HTR-8/SVneo (cell line): ENCODE data around the gene ARHGAP10.

ENCODE experiments used
- DNase-seq: peaks from one replicate; pipeline ENCODE4 v3.0.0; 2011; ENCODE audit warnings: low spot score, mixed read lengths; ENCODE audit not compliant: insufficient read length
- FAIRE-seq: peaks from 2 replicates; lab custom pipeline; 2011; peaks lifted over from hg19 to GRCh38; lab: Jason Lieb, UNC

The ARHGAP10 gene

GRCh38 chr4:148095346-148095923 lies 363.5 kb downstream of the ARHGAP10 start:
- FAIRE-seq (no peak), DNase-seq (no peak)

DNA sequence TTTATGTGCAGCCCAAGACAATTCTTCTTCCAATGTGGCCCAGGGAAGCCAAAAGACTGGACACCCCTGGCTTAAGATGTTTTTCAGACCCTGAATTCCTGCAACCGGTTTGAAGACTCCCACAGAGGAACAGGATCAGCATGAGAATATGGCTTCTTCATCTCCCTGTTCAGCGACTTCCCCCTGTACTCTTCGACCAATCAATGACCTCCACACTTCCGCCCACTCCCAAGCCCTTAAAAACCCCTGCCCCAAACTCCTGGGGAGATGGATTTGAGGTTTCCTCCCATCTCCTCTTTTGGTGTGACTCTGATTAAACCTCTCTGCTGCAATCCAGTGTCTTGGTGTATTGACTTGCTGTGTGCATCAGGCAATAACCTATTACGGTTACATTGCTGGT lies 365.9 kb downstream of the ARHGAP10 start:
- DNase-seq, result no peak
- no peak for FAIRE-seq

DNA sequence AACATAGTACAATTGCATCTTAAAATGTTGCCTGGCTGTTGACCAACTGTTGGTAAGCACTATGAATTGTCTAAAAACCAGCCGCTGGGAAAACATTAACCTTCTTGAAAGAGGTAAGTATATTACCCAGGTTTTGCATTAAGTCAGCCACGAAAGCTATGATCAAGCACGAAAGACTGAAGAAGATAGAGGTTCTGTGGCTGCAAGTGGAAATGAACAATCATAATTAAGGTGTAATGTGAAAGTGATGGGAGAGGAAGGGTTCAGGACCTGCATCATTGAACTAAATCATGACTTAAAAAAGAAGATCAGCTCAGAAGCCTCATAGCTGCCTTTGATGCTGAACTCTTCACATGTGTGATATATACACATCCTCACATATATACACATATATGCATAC lies 369.3 kb downstream of the ARHGAP10 start:
- FAIRE-seq, result no peak
- no peak for DNase-seq

GRCh38 chr4:148101790-148102189 lies 369.9 kb downstream of the ARHGAP10 start:
- FAIRE-seq (no peak), DNase-seq (no peak)

GRCh38 chr4:148103597-148104355 lies 371.9 kb downstream of the ARHGAP10 start:
- FAIRE-seq, result no peak
- no peak for DNase-seq

DNA sequence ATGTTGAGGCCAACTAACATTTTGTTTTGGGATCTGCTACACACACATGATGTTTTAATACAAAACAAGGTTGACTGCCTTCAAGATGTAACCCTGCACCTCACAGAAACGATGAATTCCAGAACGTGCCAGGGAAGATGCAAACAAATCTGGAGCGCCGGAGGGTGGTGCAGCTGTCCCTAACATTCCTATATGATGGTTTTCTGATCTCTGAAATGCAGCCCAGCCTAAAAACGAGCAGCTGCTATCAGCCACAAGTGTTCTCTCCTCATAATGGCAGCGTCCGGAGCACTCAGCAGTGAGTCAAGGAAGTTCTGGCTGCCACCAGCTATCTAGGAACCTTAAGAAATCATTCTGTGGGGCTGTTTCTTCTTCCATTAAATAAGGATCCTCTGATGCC lies 376.9 kb downstream of the ARHGAP10 start:
- FAIRE-seq (no peak), DNase-seq (no peak)

DNA sequence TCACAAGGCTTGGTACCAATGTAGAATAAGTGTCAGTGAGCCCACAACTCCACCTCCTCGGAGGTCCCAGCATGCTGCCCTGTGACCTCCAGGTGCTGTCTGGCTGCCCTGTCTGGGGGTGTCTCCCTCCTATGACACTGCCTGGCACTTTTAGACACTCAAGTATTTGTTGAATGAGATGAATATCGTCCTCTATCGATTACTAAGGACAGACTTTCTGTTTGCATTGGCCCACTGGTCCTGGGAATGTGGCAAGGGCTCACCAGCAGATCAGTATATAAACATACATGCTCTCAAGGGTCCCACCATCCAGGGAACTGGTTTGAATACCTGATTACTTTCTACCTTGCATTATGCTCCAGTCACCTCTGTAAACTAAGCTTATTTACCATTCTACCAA lies 377.3 kb downstream of the ARHGAP10 start:
- DNase-seq (no peak), FAIRE-seq (no peak)

- FAIRE-seq (no peak), DNase-seq (no peak)
These were observed 378.3 kb downstream of the ARHGAP10 start for GRCh38 chr4:148110169-148110568.

- DNase-seq (no peak), FAIRE-seq (no peak)
These were observed 380.5 kb downstream of the ARHGAP10 start for GRCh38 chr4:148112231-148112982.

- no peak for FAIRE-seq
- DNase-seq, result no peak
These were observed 382.5 kb downstream of the ARHGAP10 start for GRCh38 chr4:148114436-148114835.

GRCh38 chr4:148116264-148116663 lies 384.4 kb downstream of the ARHGAP10 start:
- FAIRE-seq, result no peak
- DNase-seq, result no peak

DNA sequence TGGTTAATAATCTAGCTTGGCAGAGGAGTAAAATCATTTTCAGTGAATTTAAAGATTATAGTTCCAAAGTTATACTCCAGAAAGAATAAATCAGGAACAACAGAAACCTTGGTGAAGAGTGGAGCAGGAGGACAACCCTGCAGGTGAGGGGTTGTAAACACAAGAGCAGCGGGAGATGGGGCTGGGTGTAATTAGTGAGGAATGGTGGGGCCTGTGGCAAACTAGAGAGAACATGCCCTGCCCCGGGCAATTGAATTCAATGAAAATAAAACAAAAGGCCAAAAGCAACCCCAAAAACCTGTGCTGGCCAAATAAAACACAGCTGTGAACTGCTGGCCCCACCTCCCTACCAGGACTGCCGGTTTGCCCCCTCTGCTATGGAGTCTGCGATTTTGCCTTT lies 385.1 kb downstream of the ARHGAP10 start:
- DNase-seq, result no peak
- FAIRE-seq, result no peak

DNA sequence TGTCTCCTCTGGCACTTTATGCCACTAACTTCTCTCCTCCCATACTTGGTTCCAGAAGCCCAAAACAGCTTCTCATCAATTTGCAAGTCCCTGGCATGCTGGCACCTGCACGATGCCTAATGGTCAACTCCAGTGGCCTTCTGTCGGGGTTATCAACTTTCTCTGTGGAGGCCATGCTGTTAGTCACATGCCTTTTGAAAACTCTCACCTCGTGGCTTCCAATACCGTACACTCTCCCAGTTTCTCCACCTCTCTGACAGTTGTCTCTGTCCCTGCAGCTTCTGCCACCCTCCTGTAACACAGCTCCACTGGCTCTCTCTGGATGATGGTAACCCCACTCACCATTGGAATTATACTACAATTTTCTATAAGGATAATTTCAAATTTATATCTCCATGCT lies 386.3 kb downstream of the ARHGAP10 start:
- DNase-seq, result no peak
- no peak for FAIRE-seq

DNA sequence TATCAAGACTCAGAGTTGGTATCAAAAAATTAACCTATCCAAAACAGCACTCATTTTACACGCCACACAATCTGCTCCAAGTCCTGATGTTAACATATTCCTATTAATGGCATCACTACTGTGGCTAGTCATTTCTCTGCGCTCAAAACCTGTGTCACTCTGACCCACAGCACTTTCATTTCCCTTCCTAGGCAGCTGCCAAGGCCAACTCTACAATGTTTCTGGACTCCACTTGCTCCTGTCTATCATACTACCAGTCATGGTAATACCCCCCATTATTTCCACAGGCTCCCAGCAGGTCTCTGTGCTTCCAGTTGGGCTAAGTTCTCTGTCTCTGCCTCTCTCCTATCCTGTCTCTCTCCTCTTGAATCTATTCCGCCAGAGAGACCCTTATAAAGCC lies 386.7 kb downstream of the ARHGAP10 start:
- FAIRE-seq (no peak), DNase-seq (no peak)

DNA sequence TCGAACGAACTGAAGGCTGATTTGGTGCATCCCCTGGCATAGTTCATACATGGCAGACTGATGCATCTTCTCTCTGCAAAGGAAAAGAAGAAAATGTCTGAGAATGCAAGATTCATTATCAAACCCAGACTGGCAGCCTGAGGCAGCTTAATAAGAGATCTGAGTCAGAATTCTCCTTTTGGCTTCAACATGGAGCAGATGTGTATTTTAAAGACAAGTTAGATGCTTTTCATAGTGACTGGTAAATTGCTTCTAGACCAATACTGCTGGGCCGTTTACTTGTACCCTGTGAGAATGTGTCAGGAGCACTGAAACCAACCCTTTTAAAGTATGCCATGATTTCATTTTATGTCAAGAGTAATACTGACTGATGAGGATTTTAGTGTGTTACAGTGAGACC lies 388.3 kb downstream of the ARHGAP10 start:
- FAIRE-seq (no peak), DNase-seq (no peak)
